ENCODE data around the gene RHOA. TPM values are rescaled to one million over a fixed set of nuclear protein-coding genes. Genes with fewer than 3 reads are reported as not detected.

RHOA gene
- total and polyA plus RNA-seq, 2 of the 13 experiments (the other 11 are each of a cell fraction or from before 2014, with no cell fraction given) = 131 to 177 TPM

- peak; percentile 81; the same call in 1 of the 2 replicates for TF ChIP-seq ZKSCAN8 (CRISPR knock-in tag; IDR thresholded peaks at IDR 0.05; ENCODE audit: borderline replicate concordance)
- TF ChIP-seq MZF1 (CRISPR knock-in tag; IDR thresholded peaks at IDR 0.05; ENCODE audit: borderline replicate concordance) = 0 out of 2 replicates have a peak, but pooled peaks have one; percentile 27
- TF ChIP-seq, protein P1, sequence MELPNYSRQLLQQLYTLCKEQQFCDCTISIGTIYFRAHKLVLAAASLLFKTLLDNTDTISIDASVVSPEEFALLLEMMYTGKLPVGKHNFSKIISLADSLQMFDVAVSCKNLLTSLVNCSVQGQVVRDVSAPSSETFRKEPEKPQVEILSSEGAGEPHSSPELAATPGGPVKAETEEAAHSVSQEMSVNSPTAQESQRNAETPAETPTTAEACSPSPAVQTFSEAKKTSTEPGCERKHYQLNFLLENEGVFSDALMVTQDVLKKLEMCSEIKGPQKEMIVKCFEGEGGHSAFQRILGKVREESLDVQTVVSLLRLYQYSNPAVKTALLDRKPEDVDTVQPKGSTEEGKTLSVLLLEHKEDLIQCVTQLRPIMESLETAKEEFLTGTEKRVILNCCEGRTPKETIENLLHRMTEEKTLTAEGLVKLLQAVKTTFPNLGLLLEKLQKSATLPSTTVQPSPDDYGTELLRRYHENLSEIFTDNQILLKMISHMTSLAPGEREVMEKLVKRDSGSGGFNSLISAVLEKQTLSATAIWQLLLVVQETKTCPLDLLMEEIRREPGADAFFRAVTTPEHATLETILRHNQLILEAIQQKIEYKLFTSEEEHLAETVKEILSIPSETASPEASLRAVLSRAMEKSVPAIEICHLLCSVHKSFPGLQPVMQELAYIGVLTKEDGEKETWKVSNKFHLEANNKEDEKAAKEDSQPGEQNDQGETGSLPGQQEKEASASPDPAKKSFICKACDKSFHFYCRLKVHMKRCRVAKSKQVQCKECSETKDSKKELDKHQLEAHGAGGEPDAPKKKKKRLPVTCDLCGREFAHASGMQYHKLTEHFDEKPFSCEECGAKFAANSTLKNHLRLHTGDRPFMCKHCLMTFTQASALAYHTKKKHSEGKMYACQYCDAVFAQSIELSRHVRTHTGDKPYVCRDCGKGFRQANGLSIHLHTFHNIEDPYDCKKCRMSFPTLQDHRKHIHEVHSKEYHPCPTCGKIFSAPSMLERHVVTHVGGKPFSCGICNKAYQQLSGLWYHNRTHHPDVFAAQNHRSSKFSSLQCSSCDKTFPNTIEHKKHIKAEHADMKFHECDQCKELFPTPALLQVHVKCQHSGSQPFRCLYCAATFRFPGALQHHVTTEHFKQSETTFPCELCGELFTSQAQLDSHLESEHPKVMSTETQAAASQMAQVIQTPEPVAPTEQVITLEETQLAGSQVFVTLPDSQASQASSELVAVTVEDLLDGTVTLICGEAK (IDR thresholded peaks at IDR 0.05) = no peak
- TF ChIP-seq, protein P1 (CRISPR knock-in tag; IDR thresholded peaks at IDR 0.05) = peak; percentile 70
- peak; percentile 66 for TF ChIP-seq MED1 (CRISPR knock-in tag; IDR thresholded peaks at IDR 0.05)
- TF ChIP-seq NFE2L2 (IDR thresholded peaks at IDR 0.05; ENCODE audit: low read length) = no peak
- no peak for TF ChIP-seq ZNF746 (CRISPR knock-in tag; IDR thresholded peaks at IDR 0.05)
- TF ChIP-seq TBP (CRISPR knock-in tag; IDR thresholded peaks at IDR 0.05) = no peak
- TF ChIP-seq FLYWCH1 (CRISPR knock-in tag; IDR thresholded peaks at IDR 0.05) = no peak
- peak; percentile 62; the same call in 1 of the 2 replicates for TF ChIP-seq ARNTL (CRISPR knock-in tag; IDR thresholded peaks at IDR 0.05)
- no peak for TF ChIP-seq ARNT (IDR thresholded peaks at IDR 0.05)
- TF ChIP-seq BRD4 (CRISPR knock-in tag; IDR thresholded peaks at IDR 0.05) = 0 out of 2 replicates have a peak, but pooled peaks have one; percentile 62
- no peak for TF ChIP-seq HHEX (CRISPR knock-in tag; IDR thresholded peaks at IDR 0.05)
- TF ChIP-seq TOPORS (CRISPR knock-in tag; IDR thresholded peaks at IDR 0.05) = peak; percentile 46; the same call in 1 of the 2 replicates
- no peak for TF ChIP-seq ZNF564 (CRISPR knock-in tag; IDR thresholded peaks at IDR 0.05)
- TF ChIP-seq DNMT3B (CRISPR knock-in tag; conservative IDR thresholded peaks at IDR 0.05) = no peak
- no peak for TF ChIP-seq AGO1 (IDR thresholded peaks at IDR 0.05; ENCODE audit: low read depth, low read length, poor library complexity, severe bottlenecking)
- TF ChIP-seq YY1 (IDR thresholded peaks at IDR 0.05; ENCODE audit: insufficient read depth, insufficient replicate concordance, low read depth, low read length) = peak; percentile 87
- TF ChIP-seq ATF2 (CRISPR knock-in tag; IDR thresholded peaks at IDR 0.05) = peak; percentile 66; the same call in 1 of the 2 replicates
- TF ChIP-seq ZNF251 (CRISPR knock-in tag; IDR thresholded peaks at IDR 0.05) = no peak
- no peak for TF ChIP-seq ZNF615 (CRISPR knock-in tag; IDR thresholded peaks at IDR 0.05; ENCODE audit: borderline replicate concordance)
Observed at GRCh38 chr3:49411968-49412631, at the start of gene RHOA, which contains the start of gene TCTA (continued).
